WTC11 (cell line): ENCODE results near the gene BECN2.

ENCODE experiments used
- ATF3 ChIP-seq: sonication (generic); formaldehyde crosslinking; conservative IDR thresholded peaks from 2 replicates; pipeline ENCODE4 v1.8.1; 2022; ENCODE audit warnings: mild to moderate bottlenecking, missing genetic modification reagents
- ATF6 ChIP-seq: sonication (generic); formaldehyde crosslinking; IDR thresholded peaks from 2 replicates; pipeline ENCODE4 v1.8.1; 2023; ENCODE audit warnings: mild to moderate bottlenecking, missing genetic modification reagents
- CTCF ChIP-seq: fragments of 200-600 bp; IDR thresholded peaks from 2 replicates; pipeline ENCODE4 v1.8.0; 2022; ENCODE audit warnings: antibody characterized with exemption
- ELF4 ChIP-seq: sonication (generic); formaldehyde crosslinking; IDR thresholded peaks from 2 replicates; pipeline ENCODE4 v1.8.1; 2022; ENCODE audit warnings: low read depth, mild to moderate bottlenecking, moderate library complexity, missing genetic modification reagents
- ESRRA ChIP-seq: sonication (generic); formaldehyde crosslinking; IDR thresholded peaks from 2 replicates; pipeline ENCODE4 v1.8.1; 2022; ENCODE audit warnings: mild to moderate bottlenecking, missing genetic modification reagents, borderline replicate concordance
- MAX ChIP-seq: sonication (generic); formaldehyde crosslinking; IDR thresholded peaks from 2 replicates; pipeline ENCODE4 v1.8.0; 2022; ENCODE audit warnings: mild to moderate bottlenecking, missing genetic modification reagents
- PRRX2 ChIP-seq: fragments of 250-450 bp; sonication (Bioruptor Pico); IDR thresholded peaks from 2 replicates; pipeline ENCODE4 v1.8.0; 2021; ENCODE audit warnings: mild to moderate bottlenecking
- SP1 ChIP-seq: sonication (generic); formaldehyde crosslinking; conservative IDR thresholded peaks from 2 replicates; pipeline ENCODE4 v1.8.1; 2022; ENCODE audit warnings: missing genetic modification reagents
- TEAD4 ChIP-seq: sonication (generic); formaldehyde crosslinking; IDR thresholded peaks from 2 replicates; pipeline ENCODE4 v1.8.0; 2022; ENCODE audit warnings: mild to moderate bottlenecking, missing genetic modification reagents
- ZNF512 ChIP-seq: sonication (generic); formaldehyde crosslinking; IDR thresholded peaks from 2 replicates; pipeline ENCODE4 v1.8.1; 2022; ENCODE audit warnings: missing genetic modification reagents, borderline replicate concordance

GRCh38 chr1:241992734-241993133 is 35.2 kb downstream of the BECN2 start:
- no peak for TF ChIP-seq PRRX2 (CRISPR knock-in tag)
- no peak for TF ChIP-seq CTCF
- no peak for TF ChIP-seq ELF4
- TF ChIP-seq SP1 (CRISPR knock-in tag): no peak
- no peak for TF ChIP-seq ESRRA (CRISPR knock-in tag)
- no peak for TF ChIP-seq MAX (CRISPR knock-in tag)
- TF ChIP-seq ATF3 (CRISPR knock-in tag): no peak
- no peak for TF ChIP-seq ZNF512 (CRISPR knock-in tag)
- no peak for TF ChIP-seq ATF6
- no peak for TF ChIP-seq TEAD4
